NCI-H526 (cell line): ENCODE results near the gene IL12B.
"Not testable (repeated sequence)": the region's sequence is repeated elsewhere in the genome, so short reads cannot be mapped to it uniquely, and the experiment has no call there.

Experiments
- DNase-seq, 2 experiments: peaks; one replicate each; lab custom pipeline; 2025; lab: John Stamatoyannopoulos, UW

The IL12B gene

GRCh38 chr5:159330131-159330800 lies at the start of gene IL12B:
Gene IL12B, minus strand, starts transcription at chr5:159330487. Its CDS starts 3,705 bp downstream, at chr5:159326782.
- no peak for DNase-seq

GRCh38 chr5:159377653-159378052 lies 47.4 kb upstream of the IL12B start:
- DNase-seq, result no peak

- DNase-seq, result not testable (repeated sequence)
Measured at GRCh38 chr5:159367866-159368265, 37.6 kb upstream of the IL12B start.

- not testable (repeated sequence) for DNase-seq
Measured at GRCh38 chr5:159366776-159367175, 36.5 kb upstream of the IL12B start.

- DNase-seq, result no peak
Measured at GRCh38 chr5:159362220-159362619, 31.9 kb upstream of the IL12B start.

- not testable (repeated sequence) for DNase-seq
Measured at GRCh38 chr5:159359871-159360270, 29.6 kb upstream of the IL12B start.

- no peak for DNase-seq
Measured at GRCh38 chr5:159359408-159359807, 29.1 kb upstream of the IL12B start.

GRCh38 chr5:159353661-159354252 lies 23.5 kb upstream of the IL12B start:
- DNase-seq, result no peak

- DNase-seq, result not testable (repeated sequence)
Measured at GRCh38 chr5:159350644-159351043, 20.4 kb upstream of the IL12B start.

GRCh38 chr5:159350216-159350615 lies 19.9 kb upstream of the IL12B start:
- peak in 1 of 2 experiments; percentile 25 for DNase-seq

- no peak for DNase-seq
Measured at GRCh38 chr5:159345861-159346260, 15.6 kb upstream of the IL12B start.

GRCh38 chr5:159345336-159345735 lies 15.0 kb upstream of the IL12B start:
- DNase-seq, result no peak

GRCh38 chr5:159343295-159344094 lies 13.2 kb upstream of the IL12B start:
- peak; percentile 1 to 6 for DNase-seq

GRCh38 chr5:159342840-159343239 lies 12.6 kb upstream of the IL12B start:
- no peak for DNase-seq

- no peak for DNase-seq
Measured at GRCh38 chr5:159341906-159342310, 11.6 kb upstream of the IL12B start.

- no peak for DNase-seq
Measured at GRCh38 chr5:159341145-159341544, 10.9 kb upstream of the IL12B start.

GRCh38 chr5:159340511-159340910 lies 10.2 kb upstream of the IL12B start:
- no peak for DNase-seq

- no peak for DNase-seq
Measured at GRCh38 chr5:159339460-159339859, 9.2 kb upstream of the IL12B start.

GRCh38 chr5:159338118-159338517 lies 7.8 kb upstream of the IL12B start:
- no peak for DNase-seq

GRCh38 chr5:159337016-159337955 lies 7.0 kb upstream of the IL12B start:
- no peak for DNase-seq

- DNase-seq, result no peak
Measured at GRCh38 chr5:159336586-159336985, 6.3 kb upstream of the IL12B start.

GRCh38 chr5:159333545-159333925 lies 3.2 kb upstream of the IL12B start:
- no peak for DNase-seq
